Activated gamma-delta T cell treated with Interleukin-2 at 50 U/mL for 16 hours (primary cell): ENCODE results near the gene IDUA.

Source experiments
- DNase-seq: peaks from one replicate; pipeline ENCODE4 v3.0.0-alpha.2; 2020

Gene IDUA

GRCh38 chr4:1002631-1003251 is 15.9 kb downstream of the IDUA start:
- no peak for DNase-seq

GRCh38 chr4:1003271-1004070 is 16.6 kb downstream of the IDUA start:
- no peak for DNase-seq

GRCh38 chr4:1004071-1004418 is 17.2 kb downstream of the IDUA start:
- no peak for DNase-seq

GRCh38 chr4:1004557-1005485 is 18.0 kb downstream of the IDUA start:
- no peak for DNase-seq

GRCh38 chr4:1006856-1007255 is 20.0 kb downstream of the IDUA start:
- DNase-seq: no peak

- peak; percentile 35 for DNase-seq
Observed at GRCh38 chr4:1008840-1009541, 22.1 kb downstream of the IDUA start.

GRCh38 chr4:1009542-1010394 is 22.9 kb downstream of the IDUA start:
- DNase-seq: peak; percentile 74

- DNase-seq: peak; percentile 69
Observed at GRCh38 chr4:1010395-1011021, 23.7 kb downstream of the IDUA start.

GRCh38 chr4:1011022-1011665 is 24.3 kb downstream of the IDUA start, which contains the start of gene FGFRL1:
Gene FGFRL1 (plus strand): TSS chr4:1011626. CDS start chr4:1012486, 860 bp downstream.
- peak; percentile 89 for DNase-seq

GRCh38 chr4:1011666-1012033 is 24.8 kb downstream of the IDUA start:
- no peak for DNase-seq

- DNase-seq: peak; percentile 26
Observed at GRCh38 chr4:1012034-1012739, 25.3 kb downstream of the IDUA start.

- DNase-seq: no peak
Observed at GRCh38 chr4:1013225-1014073, 26.6 kb downstream of the IDUA start.

GRCh38 chr4:1014291-1015167 is 27.7 kb downstream of the IDUA start:
- DNase-seq: no peak

- DNase-seq: no peak
Observed at GRCh38 chr4:1015179-1015578, 28.3 kb downstream of the IDUA start.

GRCh38 chr4:1015746-1016145 is 28.9 kb downstream of the IDUA start:
- DNase-seq: no peak

- DNase-seq: no peak
Observed at GRCh38 chr4:1017211-1017610, 30.4 kb downstream of the IDUA start.

- DNase-seq: no peak
Observed at GRCh38 chr4:1017706-1018105, 30.9 kb downstream of the IDUA start.
